Urinary bladder (tissue), 4 donors: Measurements from ENCODE around the gene PCGF3. TPM values are rescaled to one million over a fixed set of nuclear protein-coding genes. Genes with fewer than 3 reads are reported as not detected.

Experiments
- DNase-seq: peaks from one replicate; pipeline ENCODE4 v3.0.0-alpha.2; 2015; ENCODE audit errors: extremely low spot score
- H3K27ac ChIP-seq: one replicate; pipeline ENCODE4 v1.5.1; 2013; ENCODE audit warnings: low read depth, mild to moderate bottlenecking, moderate library complexity
- H3K36me3 ChIP-seq: one replicate; pipeline ENCODE4 v1.6.1; 2013; ENCODE audit warnings: mild to moderate bottlenecking, moderate library complexity; ENCODE audit not compliant: insufficient read depth
- H3K4me1 ChIP-seq: one replicate; pipeline ENCODE4 v1.6.1; 2013; ENCODE audit warnings: mild to moderate bottlenecking, moderate library complexity; ENCODE audit not compliant: insufficient read depth
- H3K4me3 ChIP-seq: one replicate; pipeline ENCODE4 v1.5.1; 2013; ENCODE audit warnings: low read depth, low read length
- WGBS: extraction: QIAGEN DNeasy Blood & Tissue Kit; methylation state at CpG from one replicate; pipeline ENCODE4 v1.1.7; 2013; 5-methylcytosine and 5-hydroxymethylcytosine counted together
- polyA plus RNA-seq: library from polyadenylated mRNA; stranded (reverse); fragments of 200-250 nt; gene quantifications from one replicate; pipeline ENCODE4 v1.2.3, GENCODE V29; 2013
- total RNA-seq: library from RNA; depleted of rRNA; stranded (reverse); fragments of >200 nt; gene quantifications from one replicate; pipeline ENCODE4 v1.2.3, GENCODE V29; 2014
- donor health status: healthy with polysubstance abuse.
- donor health status: healthy.

Gene PCGF3
- total and polyA plus RNA-seq, 2 donors: 36.1 to 52.6 TPM

GRCh38 chr4:788006-788635, 82.5 kb downstream of the PCGF3 start:
- H3K4me1 ChIP-seq: no peaks in the 10 kb centered on the region
- H3K36me3 ChIP-seq: no peaks in the 10 kb centered on the region
- H3K4me3 ChIP-seq: no peak overlapping the region
- 86% methylated on average over 19 of the region's 19 CpGs for WGBS
- DNase-seq: no peak
- no peak overlapping the region for H3K27ac ChIP-seq

DNA sequence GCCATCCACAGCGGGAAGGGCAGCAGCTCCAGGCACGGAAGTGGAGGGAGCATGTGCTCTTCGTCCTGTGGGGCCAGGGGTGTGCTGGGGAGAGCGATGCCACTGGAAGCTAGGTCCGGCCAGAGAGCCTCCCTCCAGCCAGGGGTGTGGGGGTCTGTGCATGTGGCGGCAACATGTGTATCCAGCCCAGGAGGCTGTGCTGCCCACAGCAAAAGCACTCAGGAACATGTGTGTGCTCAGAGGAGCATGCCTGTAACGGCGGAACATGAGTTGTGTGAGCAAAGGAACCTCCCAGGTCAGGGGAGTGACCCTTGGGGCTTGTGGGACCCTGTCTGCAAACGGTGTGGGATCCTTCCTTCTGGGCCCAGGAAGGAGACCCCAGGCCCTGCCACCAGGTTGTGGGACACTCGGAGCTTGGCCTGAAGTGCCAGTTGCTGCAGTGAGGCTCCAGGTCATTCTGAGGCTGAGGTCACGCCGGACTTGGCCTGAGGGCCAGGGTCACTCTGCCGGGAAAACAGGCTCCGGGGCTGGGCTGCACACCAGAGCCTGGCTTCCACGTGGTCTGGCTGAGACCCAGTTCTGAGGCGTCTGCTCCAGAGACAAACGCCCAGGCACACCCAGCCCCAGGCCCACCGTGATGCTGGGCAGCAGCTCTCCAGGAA, 83.1 kb downstream of the PCGF3 start:
- H3K4me3 ChIP-seq: no peak overlapping the region
- H3K4me1 ChIP-seq: no peaks in the 10 kb centered on the region
- no peaks in the 10 kb centered on the region for H3K36me3 ChIP-seq
- no peak overlapping the region for H3K27ac ChIP-seq
- no peak for DNase-seq
- WGBS: 62% methylated on average over 18 of the region's 18 CpGs

DNA sequence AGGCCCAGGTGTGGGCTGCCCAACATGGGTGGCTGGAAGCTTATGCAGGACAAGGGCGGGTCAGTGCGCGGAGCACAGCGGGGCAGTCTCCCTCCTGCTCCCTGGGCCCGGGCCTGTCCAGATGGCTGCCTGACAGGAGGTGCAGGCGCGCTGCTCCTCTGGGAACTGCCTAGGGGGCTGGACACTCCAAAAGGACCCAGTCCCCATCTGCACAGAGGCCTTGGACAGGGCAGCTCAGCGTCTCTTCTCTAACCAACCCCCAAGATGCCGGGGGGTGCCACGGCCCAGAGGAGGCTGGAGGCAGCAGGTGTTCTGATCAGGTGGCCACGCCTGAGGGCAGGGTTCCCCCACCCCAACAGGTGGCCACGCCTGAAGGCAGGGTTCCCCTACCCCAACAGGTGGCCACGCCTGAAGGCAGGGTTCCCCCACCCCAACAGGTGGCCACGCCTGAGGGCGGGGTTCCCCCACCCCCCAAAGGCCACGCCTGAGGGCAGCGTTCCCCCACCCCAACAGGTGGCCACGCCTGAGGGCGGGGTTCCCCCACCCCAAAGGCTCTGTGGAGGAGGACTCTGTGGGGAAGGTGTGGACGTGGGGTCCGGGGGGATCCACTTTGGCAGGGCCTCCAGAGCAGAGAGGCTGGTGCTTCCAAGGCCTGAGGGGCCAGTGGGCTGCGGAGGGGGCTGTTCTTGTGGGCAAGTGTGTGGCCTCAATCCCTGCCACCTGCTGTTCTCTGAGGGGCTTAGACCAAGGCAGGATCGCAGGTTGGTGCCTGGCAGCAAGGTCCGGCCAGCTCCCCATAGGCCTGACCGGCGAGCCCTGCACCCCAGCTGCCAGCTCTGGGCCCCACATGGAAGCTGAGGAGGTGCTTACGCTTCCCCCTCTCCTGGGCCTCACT, 84.2 kb downstream of the PCGF3 start:
- H3K4me3 ChIP-seq: no peak overlapping the region
- H3K36me3 ChIP-seq: no peaks in the 10 kb centered on the region
- WGBS: 85% methylated on average over 27 of the region's 27 CpGs
- no peak for DNase-seq
- H3K4me1 ChIP-seq: no peaks in the 10 kb centered on the region
- H3K27ac ChIP-seq: no peak overlapping the region

- WGBS: 66% methylated on average over 8 of the region's 8 CpGs
- H3K27ac ChIP-seq: no peak overlapping the region
- H3K4me1 ChIP-seq: no peaks in the 10 kb centered on the region
- H3K36me3 ChIP-seq: no peaks in the 10 kb centered on the region
- no peak for DNase-seq
- H3K4me3 ChIP-seq: no peak overlapping the region
These were observed 84.8 kb downstream of the PCGF3 start for GRCh38 chr4:790466-790820.

DNA sequence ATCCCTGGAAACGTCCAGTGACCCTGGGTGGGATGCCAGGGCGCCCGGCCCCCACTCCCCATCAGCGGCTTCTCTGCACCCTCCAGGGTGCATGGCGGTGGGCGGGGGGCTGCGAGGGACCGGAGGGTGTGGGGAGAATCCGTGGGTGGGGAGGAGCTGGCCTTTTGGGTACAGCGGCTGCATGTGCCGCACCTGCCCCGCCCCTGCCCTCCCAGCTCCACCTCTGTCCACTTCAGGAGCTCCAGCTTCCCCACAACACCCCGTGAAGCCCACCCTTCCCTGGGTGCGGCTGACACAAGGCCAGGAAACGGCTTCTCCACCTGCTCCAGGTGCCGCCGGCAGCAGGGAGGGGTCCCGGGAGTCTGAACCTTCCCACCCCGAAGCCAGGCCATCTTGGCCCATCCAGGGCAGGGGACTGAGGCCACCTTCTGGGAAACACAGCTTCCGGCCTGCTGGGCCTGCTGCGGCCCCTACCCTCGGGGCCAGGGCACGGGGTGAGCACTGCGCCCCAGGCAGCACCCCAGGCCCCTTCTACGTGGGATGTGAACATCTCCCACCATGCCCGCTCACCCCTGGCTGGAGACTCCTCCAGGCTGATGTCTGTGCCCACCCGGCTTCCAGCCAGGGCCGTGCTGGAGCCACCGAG, 85.7 kb downstream of the PCGF3 start:
- DNase-seq: no peak
- peaks cover 1% of the 10 kb centered on the region for H3K4me1 ChIP-seq
- no peak overlapping the region for H3K27ac ChIP-seq
- 67% methylated on average over 29 of the region's 29 CpGs for WGBS
- no peaks in the 10 kb centered on the region for H3K36me3 ChIP-seq
- no peak overlapping the region for H3K4me3 ChIP-seq

DNA sequence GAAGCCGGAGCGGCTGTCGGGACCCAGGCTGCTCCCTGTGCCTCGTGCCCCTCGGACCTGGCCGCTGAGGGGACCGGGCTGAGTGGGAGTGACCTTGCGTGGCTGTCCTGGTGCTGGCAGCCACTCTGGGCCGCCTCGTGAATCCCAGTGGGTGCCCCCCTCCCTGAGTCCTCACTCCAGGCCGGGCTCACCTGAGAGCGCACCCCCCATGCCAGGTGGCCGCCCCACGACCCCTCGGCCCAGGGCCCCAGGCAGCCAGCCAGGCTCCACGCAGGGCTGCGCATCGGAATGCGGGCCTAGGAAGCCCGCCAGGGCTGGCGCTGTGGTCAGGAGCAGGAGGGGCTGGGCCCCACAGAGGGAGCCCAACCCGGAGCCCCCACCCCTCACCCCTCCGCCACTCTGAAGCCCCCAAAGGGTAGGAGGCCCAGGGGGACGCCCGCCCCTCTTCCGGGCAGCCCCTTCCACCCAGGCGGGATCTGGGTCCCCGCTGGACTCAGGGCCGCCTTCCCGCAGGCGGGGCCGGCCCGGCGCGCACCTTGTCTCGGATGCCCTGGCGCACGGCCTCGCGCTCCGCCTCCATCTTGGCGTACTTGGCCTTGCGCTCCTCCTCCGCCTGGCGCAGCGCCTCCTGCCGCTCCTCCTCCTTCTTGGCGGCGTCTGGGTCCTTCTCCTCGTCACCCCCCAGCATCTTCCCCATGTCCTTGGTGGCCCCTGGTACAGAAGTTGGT, 86.4 kb downstream of the PCGF3 start:
- no peak for DNase-seq
- WGBS: 11% methylated on average over 50 of the region's 50 CpGs
- no peaks in the 10 kb centered on the region for H3K36me3 ChIP-seq
- peaks cover 1% of the 10 kb centered on the region for H3K4me1 ChIP-seq
- H3K27ac ChIP-seq: no peak overlapping the region
- peak overlapping the region; percentile 6 for H3K4me3 ChIP-seq

DNA sequence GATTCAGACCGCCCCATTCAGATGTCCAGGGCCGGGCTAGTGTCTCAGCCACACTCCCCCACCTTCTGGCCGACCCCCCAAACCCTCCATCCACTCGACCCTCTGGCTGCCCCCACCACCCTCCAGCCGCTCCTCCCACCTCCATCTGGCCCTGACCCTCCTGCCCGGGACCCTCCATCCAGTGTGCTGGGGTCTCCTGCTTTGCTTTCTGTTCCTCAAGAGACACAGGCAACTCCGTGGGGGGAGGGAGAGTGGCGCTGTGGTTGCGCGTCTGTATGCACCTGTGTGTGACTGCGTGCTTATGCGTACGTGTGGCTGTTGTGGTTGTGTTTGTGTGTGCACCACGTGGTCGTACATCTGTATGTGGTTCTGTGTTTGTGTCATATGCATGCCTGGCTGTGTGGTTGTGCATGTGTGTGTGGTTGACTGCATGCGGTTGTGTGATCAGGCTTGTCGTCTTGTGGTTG, 87.0 kb downstream of the PCGF3 start:
- H3K4me1 ChIP-seq: peaks cover 1% of the 10 kb centered on the region
- 41% methylated on average over 17 of the region's 17 CpGs for WGBS
- H3K27ac ChIP-seq: no peak overlapping the region
- H3K4me3 ChIP-seq: no peak overlapping the region
- no peak for DNase-seq
- no peaks in the 10 kb centered on the region for H3K36me3 ChIP-seq

- no peaks in the 10 kb centered on the region for H3K36me3 ChIP-seq
- DNase-seq: no peak
- WGBS: 63% methylated on average over 19 of the region's 19 CpGs
- H3K4me1 ChIP-seq: peaks cover 1% of the 10 kb centered on the region
- H3K4me3 ChIP-seq: no peak overlapping the region
- no peak overlapping the region for H3K27ac ChIP-seq
These were observed 87.6 kb downstream of the PCGF3 start for GRCh38 chr4:793093-793861.

DNA sequence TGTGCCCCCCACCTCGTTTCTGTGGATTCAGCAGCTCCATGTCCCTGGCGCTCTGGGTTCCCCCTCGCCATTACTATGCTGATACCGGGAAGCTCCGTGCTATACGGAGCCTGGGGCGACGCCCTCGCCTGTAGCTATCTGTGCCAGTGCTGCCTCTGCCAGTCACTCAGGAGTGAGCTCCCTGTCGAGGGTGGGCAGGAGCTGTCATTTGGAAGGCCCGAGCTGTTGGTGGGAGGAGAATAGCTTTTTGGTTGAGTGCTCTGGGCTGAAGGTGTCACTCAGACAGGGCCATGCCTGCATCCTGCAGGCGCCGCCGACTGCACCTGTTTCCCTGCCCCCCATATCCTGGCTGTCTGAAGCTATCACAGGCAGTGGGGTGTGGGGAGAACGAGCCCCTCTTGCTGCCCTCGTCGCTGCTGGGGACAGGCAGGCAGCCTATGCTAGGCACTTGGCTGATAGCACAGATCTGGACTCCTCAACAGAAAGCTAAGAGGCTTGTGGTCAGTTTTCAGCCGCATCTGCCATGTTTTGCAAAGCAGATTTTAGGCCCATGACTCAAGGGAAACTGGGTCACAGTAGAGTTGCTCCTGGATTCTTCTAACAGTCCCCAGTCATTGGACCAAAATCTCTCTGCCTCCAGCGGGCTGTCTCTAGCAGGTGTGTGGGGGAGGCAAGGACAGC, 88.4 kb downstream of the PCGF3 start:
- H3K4me3 ChIP-seq: no peak overlapping the region
- peaks cover 1% of the 10 kb centered on the region for H3K4me1 ChIP-seq
- no peak for DNase-seq
- WGBS: 38% methylated on average over 19 of the region's 19 CpGs
- no peaks in the 10 kb centered on the region for H3K36me3 ChIP-seq
- H3K27ac ChIP-seq: no peak overlapping the region

DNA sequence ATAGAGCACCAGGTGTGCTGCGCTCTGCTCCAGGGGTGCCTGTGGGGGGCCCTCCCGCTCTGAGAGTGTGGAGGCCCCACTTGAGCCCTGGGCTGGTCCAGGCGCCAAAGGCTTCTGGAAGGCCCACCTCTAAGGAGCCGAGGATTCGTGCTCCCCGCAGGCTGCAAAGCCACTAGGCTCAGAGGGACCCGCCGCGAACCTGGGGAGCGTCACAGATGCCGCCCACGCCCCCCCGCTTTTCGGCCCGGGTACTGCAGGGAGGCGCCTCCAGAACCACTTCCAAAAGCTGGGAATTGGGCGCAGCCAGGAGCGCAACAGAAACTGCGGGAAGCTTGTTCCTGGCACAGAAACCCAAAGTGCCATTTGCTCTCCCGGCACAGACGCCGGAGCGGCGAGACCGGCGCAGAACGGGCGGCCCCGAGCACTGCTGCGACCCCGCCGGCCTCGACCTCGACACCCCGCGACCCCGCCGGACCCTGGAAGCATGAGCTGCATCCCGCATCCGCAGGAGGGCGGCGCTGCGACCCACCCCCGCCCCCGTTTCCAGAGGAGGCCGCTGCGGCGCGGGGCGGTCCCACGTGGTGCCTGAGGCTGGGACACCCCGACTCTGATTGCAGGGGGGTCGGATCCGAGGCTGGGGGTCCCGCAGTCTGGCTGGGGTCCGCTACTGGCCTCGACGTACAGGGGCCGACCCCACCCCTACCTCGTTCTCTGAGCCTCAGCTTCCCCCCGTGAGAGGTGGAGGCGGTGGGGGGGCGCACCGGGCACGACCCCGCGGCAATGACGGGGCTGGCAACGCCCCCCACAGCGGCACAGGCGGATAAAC, 89.5 kb downstream of the PCGF3 start:
- DNase-seq: no peak
- H3K4me3 ChIP-seq: no peak overlapping the region
- WGBS: 2% methylated on average over 71 of the region's 71 CpGs
- peaks cover 1% of the 10 kb centered on the region for H3K4me1 ChIP-seq
- H3K36me3 ChIP-seq: no peaks in the 10 kb centered on the region
- H3K27ac ChIP-seq: no peak overlapping the region

DNA sequence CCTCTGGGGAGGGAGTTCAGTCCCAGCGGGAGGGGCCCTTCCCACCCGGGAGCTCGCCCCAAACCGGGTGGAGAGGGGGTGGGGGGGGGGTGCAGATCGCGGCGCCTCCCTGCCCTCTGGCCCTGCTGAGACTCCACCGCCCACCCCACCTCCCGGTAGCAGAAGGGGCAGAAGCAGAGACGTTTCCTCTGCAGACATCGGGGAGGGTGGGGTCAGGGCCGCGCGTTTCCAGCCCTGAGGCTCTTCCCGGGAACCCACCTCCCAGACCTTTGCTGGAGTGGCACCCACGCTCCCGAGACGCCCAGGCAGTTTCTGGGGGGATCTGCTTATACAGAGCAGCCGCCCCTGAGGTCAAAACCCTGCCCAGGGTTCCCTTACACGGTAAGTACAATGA, 90.1 kb downstream of the PCGF3 start:
- DNase-seq: no peak
- no peaks in the 10 kb centered on the region for H3K36me3 ChIP-seq
- 16% methylated on average over 20 of the region's 20 CpGs for WGBS
- peaks cover 1% of the 10 kb centered on the region for H3K4me1 ChIP-seq
- H3K4me3 ChIP-seq: no peak overlapping the region
- H3K27ac ChIP-seq: no peak overlapping the region
